HCT116 (cell line): Measurements from ENCODE around the gene RBM4B. TPM values are rescaled to one million over a fixed set of nuclear protein-coding genes. Genes with fewer than 3 reads are reported as not detected.

Source experiments
- ATAC-seq: fragments of 200-7000 bp; cut with Tn5 transposase; 2 replicates; pipeline ENCODE4 v1.9.1; 2020; ENCODE audit warnings: mild to moderate bottlenecking, moderate library complexity
- BruUV-seq: library from RNA; stranded (reverse); fragments of 400-500 nt; replicated peaks from 2 replicates; lab custom pipeline; 2021; lab: Mats Ljungman, UMichigan
- CTCF ChIA-PET: fragments of 300-600 bp; sonication (Branson Sonifier 250); formaldehyde crosslinking; loops from one replicate; lab custom pipeline; 2021; ENCODE audit warnings: antibody characterized with exemption; lab: Charles Lee
- POLR2A ChIA-PET: fragments of 300-600, 350-600 bp; sonication (Branson Sonifier 250); formaldehyde crosslinking; loops from one replicate; lab custom pipeline; 2021; ENCODE audit warnings: antibody characterized with exemption; lab: Charles Lee
- RAD21 ChIA-PET, 2 experiments: fragments of 300-600 bp; sonication (Branson Sonifier 250); formaldehyde crosslinking; loops; one replicate each; lab custom pipeline; 2023; ENCODE audit warnings: low total read pairs in 2 of 2; ENCODE audit not compliant: uncharacterized antibody in 2 of 2, unreplicated experiment in 2 of 2, low non-redundant PET in 1 of 2; lab: Charles Lee
- DNase-seq: peaks from one replicate; pipeline ENCODE4 v3.0.0-alpha.2; 2010; ENCODE audit warnings: low read depth, low spot score
- H2AFZ ChIP-seq: fragments of 200-600 bp; shearing (Covaris generic), sonication (generic); 2 replicates; pipeline ENCODE4 v1.6.1; 2017; ENCODE audit warnings: low read depth, mixed run types, mixed read lengths, antibody characterized with exemption, low read length; ENCODE audit not compliant: poor library complexity, severe bottlenecking
- H3K27ac ChIP-seq: 2 replicates; pipeline ENCODE4 v1.5.1; 2012; ENCODE audit warnings: low read depth, low read length
- H3K27me3 ChIP-seq: fragments of 200-600 bp; sonication (generic); 2 replicates; pipeline ENCODE4 v1.6.1; 2016; ENCODE audit warnings: mixed run types, low read length, mixed read lengths; ENCODE audit not compliant: insufficient read depth
- H3K36me3 ChIP-seq, 2 experiments: fragments of 200-500 bp in 1 of 2; fragments of 200-600 bp in 1 of 2; sonication (Bioruptor generic) in 1 of 2; sonication (generic) in 1 of 2; 2 replicates each; pipeline versions ENCODE4 v1.5.1 to v1.6.1; 2014 to 2016; ENCODE audit warnings: low read length in 2 of 2, inconsistent platforms in 1 of 2, mixed read lengths in 1 of 2, mixed run types in 1 of 2; ENCODE audit not compliant: insufficient read depth in 2 of 2, control insufficient read depth in 1 of 2
- H3K4me1 ChIP-seq, 2 experiments: fragments of 200-600 bp in 1 of 2; sonication (generic) in 1 of 2; 2 replicates each; pipeline versions ENCODE4 v1.5.1 to v1.6.1; 2012 to 2017; ENCODE audit warnings: low read length in 2 of 2, inconsistent platforms in 1 of 2, mild to moderate bottlenecking in 1 of 2, mixed read lengths in 1 of 2, mixed run types in 1 of 2, moderate library complexity in 1 of 2; ENCODE audit not compliant: insufficient read depth in 2 of 2, control insufficient read depth in 1 of 2
- H3K4me2 ChIP-seq: fragments of 200-600 bp; sonication (generic); 2 replicates; pipeline ENCODE4 v1.6.1; 2017; ENCODE audit warnings: mixed run types, low read length, mixed read lengths
- H3K4me3 ChIP-seq, 2 experiments: fragments of 200-600 bp in 1 of 2; sonication (generic) in 1 of 2; replicated peaks in 1 of 2; 2 replicates each; pipeline ENCODE4 v1.5.1; 2011 to 2016; ENCODE audit warnings: low read length in 2 of 2, control low read depth in 1 of 2, low read depth in 1 of 2, mild to moderate bottlenecking in 1 of 2, mixed read lengths in 1 of 2, mixed run types in 1 of 2
- H3K79me2 ChIP-seq: fragments of 200-600 bp; sonication (generic); 2 replicates; pipeline ENCODE4 v1.6.1; 2017; ENCODE audit warnings: mild to moderate bottlenecking, mixed run types, low read length, moderate library complexity, mixed read lengths; ENCODE audit not compliant: insufficient read depth
- H3K9ac ChIP-seq: fragments of 200-600 bp; sonication (generic); 2 replicates; pipeline ENCODE4 v1.6.1; 2016; ENCODE audit warnings: low read length, mixed read lengths
- H3K9me2 ChIP-seq: fragments of 200-600 bp; sonication (generic), shearing (Covaris generic); 2 replicates; pipeline ENCODE4 v1.6.1; 2017; ENCODE audit warnings: mixed run types, mild to moderate bottlenecking, moderate library complexity; ENCODE audit not compliant: insufficient read depth
- H3K9me3 ChIP-seq, 2 experiments: fragments of 200-500 bp in 1 of 2; fragments of 200-600 bp in 1 of 2; sonication (Bioruptor generic) in 1 of 2; sonication (generic) in 1 of 2; 2 replicates each; pipeline ENCODE4 v1.6.1; 2014 to 2017; ENCODE audit warnings: low read length in 2 of 2, mixed read lengths in 2 of 2, inconsistent platforms in 1 of 2, low read depth in 1 of 2, mild to moderate bottlenecking in 1 of 2, mixed run types in 1 of 2, moderate library complexity in 1 of 2; ENCODE audit not compliant: control insufficient read depth in 1 of 2, insufficient read depth in 1 of 2
- H4K20me1 ChIP-seq: fragments of 200-600 bp; sonication (generic), shearing (Covaris generic); 2 replicates; pipeline ENCODE4 v1.6.1; 2017; ENCODE audit warnings: mixed run types, mild to moderate bottlenecking, moderate library complexity; ENCODE audit not compliant: insufficient read depth
- ATF3 ChIP-seq: IDR thresholded peaks from 2 replicates; pipeline ENCODE4 v1.6.1; 2012
- EGR1 ChIP-seq: IDR thresholded peaks from 2 replicates; pipeline ENCODE4 v1.6.1; 2012; ENCODE audit warnings: low read depth
- ELF1 ChIP-seq: IDR thresholded peaks from 2 replicates; pipeline ENCODE4 v1.6.1; 2012; ENCODE audit warnings: low read depth, borderline replicate concordance
- EZH2 ChIP-seq: fragments of 200-600 bp; sonication (generic); IDR thresholded peaks from 2 replicates; pipeline ENCODE4 v1.6.1; 2017; ENCODE audit warnings: antibody characterized with exemption, mixed run types
- FOSL1 ChIP-seq: IDR thresholded peaks from 2 replicates; pipeline ENCODE4 v1.6.1; 2012; ENCODE audit warnings: low read depth
- JUND ChIP-seq: IDR thresholded peaks from 2 replicates; pipeline ENCODE4 v1.6.1; 2012
- POLR2A ChIP-seq: IDR thresholded peaks from 2 replicates; pipeline ENCODE4 v1.7.0; 2011; ENCODE audit warnings: borderline replicate concordance; ENCODE audit not compliant: insufficient read depth, insufficient read length; ENCODE audit errors: extremely low read depth
- POLR2AphosphoS5 ChIP-seq: IDR thresholded peaks from 2 replicates; pipeline ENCODE4 v1.6.1; 2011; ENCODE audit warnings: mild to moderate bottlenecking, low read depth, low read length, moderate library complexity
- RAD21 ChIP-seq: IDR thresholded peaks from 2 replicates; pipeline ENCODE4 v1.6.1; 2012; ENCODE audit warnings: low read depth, mild to moderate bottlenecking
- REST ChIP-seq: IDR thresholded peaks from 2 replicates; pipeline ENCODE4 v1.6.1; 2012; ENCODE audit warnings: low read depth
- SIN3A ChIP-seq: IDR thresholded peaks from 2 replicates; pipeline ENCODE4 v1.6.1; 2012; ENCODE audit warnings: low read depth
- SP1 ChIP-seq: IDR thresholded peaks from 2 replicates; pipeline ENCODE4 v1.6.1; 2012; ENCODE audit warnings: low read depth
- SRF ChIP-seq: IDR thresholded peaks from 2 replicates; pipeline ENCODE4 v1.6.1; 2012; ENCODE audit warnings: low read depth
- TCF7L2 ChIP-seq: IDR thresholded peaks from 2 replicates; pipeline ENCODE4 v1.7.0; 2011; ENCODE audit warnings: borderline replicate concordance, inconsistent platforms; ENCODE audit not compliant: insufficient read depth, insufficient read length; ENCODE audit errors: extremely low read depth
- ZBTB33 ChIP-seq: IDR thresholded peaks from 2 replicates; pipeline ENCODE4 v1.6.1; 2011; ENCODE audit warnings: mild to moderate bottlenecking, low read length, moderate library complexity; ENCODE audit not compliant: insufficient replicate concordance; ENCODE audit errors: extremely low read depth
- ZFX ChIP-seq: fragments of 450-650 bp; IDR thresholded peaks from 2 replicates; pipeline ENCODE4 v1.6.1; 2017
- ZNF274 ChIP-seq: fragments of 200-500 bp; sonication (Bioruptor generic); IDR thresholded peaks from 2 replicates; pipeline ENCODE4 v1.6.1; 2014; ENCODE audit warnings: mild to moderate bottlenecking, low read depth, low read length, inconsistent platforms
- intact Hi-C: fragments of 100-400 bp; cut with micrococcal nuclease; formaldehyde crosslinking; loops from 2 replicates; pipeline ENCODE4 v1.10.0; 2022
- total RNA-seq: library from RNA; stranded (reverse); gene quantifications from one replicate; pipeline ENCODE4 v1.2.1, GENCODE V29; 2021; ENCODE audit not compliant: unreplicated experiment
- TF ChIP-seq, protein P1 (sequence below): IDR thresholded peaks from 2 replicates; pipeline ENCODE4 v1.6.1; 2012
- TF ChIP-seq, protein P2 (sequence below), 3 experiments: fragments of 200-600 bp in 1 of 3; sonication (generic) in 1 of 3; IDR thresholded peaks in 2 of 3; conservative IDR thresholded peaks in 1 of 3; 2 replicates each; pipeline ENCODE4 v1.5.1; 2012 to 2017; ENCODE audit warnings: low read depth in 2 of 3, low read length in 2 of 3, antibody characterized with exemption in 1 of 3, borderline replicate concordance in 1 of 3, control low read depth in 1 of 3, mild to moderate bottlenecking in 1 of 3, mixed read lengths in 1 of 3, mixed run types in 1 of 3, moderate library complexity in 1 of 3; ENCODE audit not compliant: insufficient read depth in 1 of 3

RBM4B gene
- total RNA-seq, 1 experiment from 2014 or later = 18.1 TPM

DNA sequence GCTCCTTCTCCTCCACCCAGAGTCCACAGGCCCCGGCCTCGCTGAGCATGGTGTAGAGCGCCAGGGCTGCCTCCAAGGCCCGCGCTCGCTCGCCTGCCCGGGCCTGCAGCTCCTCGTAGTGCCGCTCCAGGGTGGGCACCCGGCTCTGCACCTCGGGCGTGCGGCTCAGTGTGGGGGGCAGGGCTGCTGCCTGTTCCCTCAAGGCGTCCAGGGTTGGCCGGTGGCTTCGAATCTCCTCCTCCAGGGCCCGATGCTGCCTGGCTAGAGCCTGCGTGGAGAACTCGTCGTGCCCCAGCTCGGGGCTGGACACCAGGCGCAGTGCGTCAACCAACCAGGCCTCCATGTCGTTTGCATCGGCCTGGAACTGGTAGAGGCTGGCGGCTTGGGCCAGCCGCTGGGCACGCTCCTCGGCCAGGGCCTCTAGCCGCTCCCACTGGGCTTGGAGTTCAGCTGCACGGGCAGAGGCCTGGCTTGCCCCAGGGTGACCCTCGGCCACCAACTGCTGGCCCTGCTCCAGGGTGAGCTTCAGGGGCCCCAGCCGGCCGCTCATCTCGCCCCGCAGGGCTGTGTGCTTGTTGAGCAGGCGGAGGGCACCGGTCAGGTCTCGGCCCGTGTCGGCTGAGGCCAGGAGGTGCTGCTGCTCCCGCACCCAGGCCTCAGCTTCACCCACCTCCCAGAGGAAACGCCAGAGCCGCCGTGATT lies 27.1 kb upstream of the RBM4B start:
- Histone ChIP-seq H3K27me3 (no peaks in the 10 kb centered on the region), H3K9me2 (no peaks in the 10 kb centered on the region), H3K4me1 (peaks cover 0 to 3% of the 10 kb centered on the region in 2 experiments; a peak in 1 of 4 replicates), H4K20me1 (no peaks in the 10 kb centered on the region), H2AFZ (no peak overlapping the region), H3K4me2 (no peak overlapping the region), H3K36me3 (no peaks in the 10 kb centered on the region; a peak in 1 of 4 replicates), H3K79me2 (no peaks in the 10 kb centered on the region), H3K9ac (no peak overlapping the region)
- intact Hi-C loops = no loop called here
- ATAC-seq (no peak), DNase-seq (no peak)
- ChIA-PET RAD21 (no interaction called here), POLR2A (no interaction called here), CTCF (no interaction called here)
- BruUV-seq = no TSS peak
- TF ChIP-seq, protein P1, sequence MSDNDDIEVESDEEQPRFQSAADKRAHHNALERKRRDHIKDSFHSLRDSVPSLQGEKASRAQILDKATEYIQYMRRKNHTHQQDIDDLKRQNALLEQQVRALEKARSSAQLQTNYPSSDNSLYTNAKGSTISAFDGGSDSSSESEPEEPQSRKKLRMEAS = no peak
- TF ChIP-seq REST (no peak), SIN3A (no peak), SRF (no peak), TCF7L2 (no peak), ZFX (no peak), ELF1 (no peak), POLR2AphosphoS5 (no peak), ZNF274 (no peak), SP1 (no peak), RAD21 (no peak), JUND (no peak), POLR2A (no peak), FOSL1 (no peak), EGR1 (no peak), ATF3 (no peak), ZBTB33 (no peak), EZH2 (no peak)
- TF ChIP-seq, protein P2, sequence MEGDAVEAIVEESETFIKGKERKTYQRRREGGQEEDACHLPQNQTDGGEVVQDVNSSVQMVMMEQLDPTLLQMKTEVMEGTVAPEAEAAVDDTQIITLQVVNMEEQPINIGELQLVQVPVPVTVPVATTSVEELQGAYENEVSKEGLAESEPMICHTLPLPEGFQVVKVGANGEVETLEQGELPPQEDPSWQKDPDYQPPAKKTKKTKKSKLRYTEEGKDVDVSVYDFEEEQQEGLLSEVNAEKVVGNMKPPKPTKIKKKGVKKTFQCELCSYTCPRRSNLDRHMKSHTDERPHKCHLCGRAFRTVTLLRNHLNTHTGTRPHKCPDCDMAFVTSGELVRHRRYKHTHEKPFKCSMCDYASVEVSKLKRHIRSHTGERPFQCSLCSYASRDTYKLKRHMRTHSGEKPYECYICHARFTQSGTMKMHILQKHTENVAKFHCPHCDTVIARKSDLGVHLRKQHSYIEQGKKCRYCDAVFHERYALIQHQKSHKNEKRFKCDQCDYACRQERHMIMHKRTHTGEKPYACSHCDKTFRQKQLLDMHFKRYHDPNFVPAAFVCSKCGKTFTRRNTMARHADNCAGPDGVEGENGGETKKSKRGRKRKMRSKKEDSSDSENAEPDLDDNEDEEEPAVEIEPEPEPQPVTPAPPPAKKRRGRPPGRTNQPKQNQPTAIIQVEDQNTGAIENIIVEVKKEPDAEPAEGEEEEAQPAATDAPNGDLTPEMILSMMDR (IDR thresholded peaks at IDR 0.05 in 2 of 3, conservative IDR thresholded peaks at IDR 0.05 in 1 of 3; ENCODE audit: borderline replicate concordance in 1 of 3, insufficient read depth in 1 of 3, low read depth in 2 of 3, low read length in 2 of 3) = no peak
- TF ChIP-seq, all 23 proteins: peak for 0
- no peak overlapping the region for H3K4me3 ChIP-seq
- no peaks in the 10 kb centered on the region for H3K9me3 ChIP-seq
- no peak overlapping the region for H3K27ac ChIP-seq
